Measurements from ENCODE around the gene ERP27.

ERP27 gene

DNA sequence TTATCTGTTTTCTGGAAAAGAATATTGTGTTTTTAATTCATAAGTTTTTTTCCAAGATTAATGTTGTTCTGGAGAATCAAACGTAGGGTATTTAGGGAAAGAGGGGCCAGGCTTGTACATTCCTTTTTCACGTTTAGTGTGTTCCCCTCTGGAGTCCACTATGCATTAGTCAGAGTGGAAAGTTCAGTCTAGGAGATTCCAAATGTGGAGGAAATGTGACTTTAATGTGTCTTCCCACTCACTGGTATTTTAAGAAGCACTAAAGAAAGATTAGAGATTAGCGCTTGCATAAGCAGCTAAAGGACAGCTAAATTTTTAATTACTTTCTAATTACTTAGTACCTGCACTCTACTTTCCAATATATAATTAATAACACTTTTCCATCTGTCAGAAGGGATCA, 30.1 kb upstream of the ERP27 start:
- TF ChIP-seq, protein P1, sequence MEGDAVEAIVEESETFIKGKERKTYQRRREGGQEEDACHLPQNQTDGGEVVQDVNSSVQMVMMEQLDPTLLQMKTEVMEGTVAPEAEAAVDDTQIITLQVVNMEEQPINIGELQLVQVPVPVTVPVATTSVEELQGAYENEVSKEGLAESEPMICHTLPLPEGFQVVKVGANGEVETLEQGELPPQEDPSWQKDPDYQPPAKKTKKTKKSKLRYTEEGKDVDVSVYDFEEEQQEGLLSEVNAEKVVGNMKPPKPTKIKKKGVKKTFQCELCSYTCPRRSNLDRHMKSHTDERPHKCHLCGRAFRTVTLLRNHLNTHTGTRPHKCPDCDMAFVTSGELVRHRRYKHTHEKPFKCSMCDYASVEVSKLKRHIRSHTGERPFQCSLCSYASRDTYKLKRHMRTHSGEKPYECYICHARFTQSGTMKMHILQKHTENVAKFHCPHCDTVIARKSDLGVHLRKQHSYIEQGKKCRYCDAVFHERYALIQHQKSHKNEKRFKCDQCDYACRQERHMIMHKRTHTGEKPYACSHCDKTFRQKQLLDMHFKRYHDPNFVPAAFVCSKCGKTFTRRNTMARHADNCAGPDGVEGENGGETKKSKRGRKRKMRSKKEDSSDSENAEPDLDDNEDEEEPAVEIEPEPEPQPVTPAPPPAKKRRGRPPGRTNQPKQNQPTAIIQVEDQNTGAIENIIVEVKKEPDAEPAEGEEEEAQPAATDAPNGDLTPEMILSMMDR (IDR thresholded peaks at IDR 0.05; ENCODE audit: low read depth, low read length, missing control alignments) = no peak
- no peak for DNase-seq (ENCODE audit: extremely low read depth, low read depth)
- no peak overlapping the region for H3K4me3 ChIP-seq (replicated peaks; ENCODE audit: low read depth, low read length)

DNA sequence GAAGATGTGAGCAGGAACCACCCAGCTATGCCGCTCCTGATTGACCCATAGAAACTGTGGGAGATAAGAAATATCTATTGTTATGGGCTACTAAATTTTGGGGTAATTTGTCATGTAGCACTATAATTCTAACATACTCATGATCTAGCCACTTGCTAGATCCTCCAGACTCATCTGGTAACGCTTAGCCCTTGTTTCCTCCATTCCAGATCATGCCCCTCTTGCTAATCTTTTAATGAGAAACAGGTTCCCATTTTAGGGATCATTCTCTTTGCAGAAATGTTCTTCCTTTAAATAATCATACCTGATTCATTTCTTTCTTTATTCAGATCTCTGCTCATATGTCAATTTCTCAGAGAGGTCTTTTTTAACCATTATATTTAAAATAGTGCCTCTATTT, 26.9 kb upstream of the ERP27 start:
- H3K4me3 ChIP-seq (replicated peaks; ENCODE audit: low read depth, low read length) = no peak overlapping the region
- TF ChIP-seq, protein P1 (IDR thresholded peaks at IDR 0.05; ENCODE audit: low read depth, low read length, missing control alignments) = no peak
- no peak for DNase-seq (ENCODE audit: extremely low read depth, low read depth)

DNA sequence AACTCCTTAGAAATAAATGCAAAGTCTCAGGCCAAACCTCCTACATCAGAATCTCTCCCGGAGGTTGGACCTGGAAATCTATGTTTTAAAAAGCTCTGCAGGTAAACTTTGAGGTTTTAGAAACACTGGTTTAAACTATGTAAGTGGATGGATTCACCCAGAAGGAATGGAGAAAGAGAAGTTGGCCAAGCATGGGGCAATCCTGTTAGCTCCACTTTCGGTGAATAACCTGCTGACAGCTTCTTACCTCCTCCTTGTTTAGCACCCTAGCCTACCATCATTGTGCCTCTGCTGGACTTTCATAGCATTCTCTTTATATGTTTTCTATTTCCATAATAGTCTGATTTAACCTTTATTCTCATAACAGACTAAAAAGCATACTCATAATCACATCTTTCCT, 26.1 kb upstream of the ERP27 start:
- DNase-seq (ENCODE audit: extremely low read depth, low read depth) = no peak
- H3K4me3 ChIP-seq (replicated peaks; ENCODE audit: low read depth, low read length) = no peak overlapping the region
- TF ChIP-seq, protein P1 (IDR thresholded peaks at IDR 0.05; ENCODE audit: low read depth, low read length, missing control alignments) = no peak

DNA sequence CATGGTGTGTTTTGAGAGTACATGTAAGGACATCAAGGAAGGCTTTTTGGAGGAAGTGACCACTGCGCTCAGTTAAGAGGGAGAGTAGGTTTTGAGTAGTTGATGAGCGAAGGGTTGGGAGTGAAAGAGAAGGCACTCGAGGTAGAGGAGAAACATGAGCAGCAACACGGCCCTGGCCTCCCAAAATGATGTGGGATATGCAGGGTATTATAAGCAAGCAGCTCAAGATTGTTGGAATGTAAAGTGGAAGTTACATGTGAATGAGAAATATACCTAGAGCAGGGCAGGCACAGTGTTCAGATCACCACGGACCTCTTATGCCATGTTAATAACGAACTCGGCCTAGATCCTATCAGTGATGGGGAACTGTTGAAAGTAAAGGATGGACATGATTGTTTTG, 25.2 kb upstream of the ERP27 start:
- TF ChIP-seq, protein P1 (IDR thresholded peaks at IDR 0.05; ENCODE audit: low read depth, low read length, missing control alignments) = no peak
- no peak overlapping the region for H3K4me3 ChIP-seq (replicated peaks; ENCODE audit: low read depth, low read length)
- DNase-seq (ENCODE audit: extremely low read depth, low read depth) = no peak

DNA sequence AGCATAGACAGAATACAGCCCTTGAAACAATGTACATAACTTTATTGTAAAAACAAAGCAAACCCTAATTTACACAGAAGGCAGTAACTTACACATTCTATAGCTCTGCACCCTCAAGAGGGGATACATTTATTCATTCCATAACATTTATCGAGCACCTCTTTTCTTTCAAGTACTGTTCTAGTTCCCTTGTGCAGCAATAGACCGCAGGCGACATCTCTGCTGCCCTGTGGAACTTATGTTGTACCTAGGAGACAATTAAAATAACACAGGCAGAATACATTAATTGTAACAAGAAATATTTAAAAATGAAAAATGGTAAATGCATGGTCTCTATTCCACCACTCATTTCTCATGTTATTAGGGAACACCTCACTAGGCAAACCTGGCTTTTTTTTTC, 24.5 kb upstream of the ERP27 start:
- DNase-seq (ENCODE audit: extremely low read depth, low read depth) = no peak
- TF ChIP-seq, protein P1 (IDR thresholded peaks at IDR 0.05; ENCODE audit: low read depth, low read length, missing control alignments) = no peak

DNA sequence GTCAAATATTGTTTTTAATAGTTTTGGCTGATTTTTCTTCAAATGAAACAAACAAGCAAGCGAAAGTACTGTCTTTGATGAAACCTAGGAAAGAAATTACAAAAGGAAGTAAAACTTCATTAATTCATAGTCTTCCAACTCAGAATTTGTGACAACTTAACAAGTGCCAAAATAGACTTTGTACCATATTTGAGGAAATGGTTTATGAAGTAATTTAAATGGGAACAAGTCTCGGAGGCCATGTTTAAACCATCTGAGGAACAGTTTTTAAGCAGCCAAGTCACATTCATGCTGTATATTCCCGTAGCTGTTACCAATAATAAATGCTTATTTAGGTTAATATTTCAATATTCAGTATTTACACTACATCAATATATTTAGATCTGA, 23.8 kb upstream of the ERP27 start:
- no peak for DNase-seq (ENCODE audit: extremely low read depth, low read depth)
- TF ChIP-seq, protein P1 (IDR thresholded peaks at IDR 0.05; ENCODE audit: low read depth, low read length, missing control alignments) = no peak
- no peak overlapping the region for H3K4me3 ChIP-seq (replicated peaks; ENCODE audit: low read depth, low read length)

More for the DNA sequence above, 24.5 kb upstream of the ERP27 start:
- no peak overlapping the region for H3K4me3 ChIP-seq (replicated peaks; ENCODE audit: low read depth, low read length)

DNA sequence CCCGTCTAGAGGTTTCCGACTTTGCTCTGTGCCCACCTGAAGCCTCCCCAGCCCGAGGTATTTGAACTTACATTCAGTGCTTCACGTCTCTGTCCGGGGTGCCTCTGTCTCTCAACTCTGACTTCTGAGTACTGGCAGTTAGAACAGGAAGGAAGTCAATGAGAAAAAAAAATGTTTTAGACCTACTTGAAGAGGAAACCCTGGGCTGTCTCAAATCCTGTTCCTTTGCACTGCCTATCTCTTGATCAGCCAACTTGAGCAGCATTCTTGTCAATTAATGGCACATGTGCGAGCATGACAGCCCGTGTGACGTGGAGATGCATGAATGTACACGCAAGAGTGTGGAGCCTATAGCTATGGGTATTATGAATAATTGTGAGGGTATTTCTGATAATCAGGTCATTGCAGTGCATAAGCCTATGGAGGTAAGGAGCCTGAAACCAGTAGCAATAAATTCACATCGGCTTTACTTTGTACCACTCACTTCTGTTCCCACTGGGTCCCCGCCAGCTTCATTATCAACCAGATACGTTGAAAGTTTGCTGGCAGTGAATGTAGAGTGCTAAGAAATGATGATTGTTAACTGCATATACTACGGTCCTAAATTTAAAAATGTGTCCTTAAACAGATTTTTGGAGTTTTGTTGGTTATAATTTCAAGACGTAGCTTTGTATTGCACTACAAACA, 23.3 kb upstream of the ERP27 start, which contains the start of gene ARHGDIB:
Gene ARHGDIB, minus strand, starts transcription at position 136 of the 687 bp plus-strand sequence. CDS start 10,889 bp downstream, outside the sequence.
- TF ChIP-seq, protein P1 (IDR thresholded peaks at IDR 0.05; ENCODE audit: low read depth, low read length, missing control alignments) = no peak
- peak within 1 kb of the TSS; percentile 8 for H3K4me3 ChIP-seq (replicated peaks; ENCODE audit: low read depth, low read length)
- no peak for DNase-seq (ENCODE audit: extremely low read depth, low read depth)
